ENCODE results near the gene GPR108. TPM values are rescaled to one million over a fixed set of nuclear protein-coding genes. Genes with fewer than 3 reads are reported as not detected.

Gene GPR108
- polyA plus RNA-seq, 1 of the 3 experiments (the other 2 are of a cell fraction), result 54.2 TPM

DNA sequence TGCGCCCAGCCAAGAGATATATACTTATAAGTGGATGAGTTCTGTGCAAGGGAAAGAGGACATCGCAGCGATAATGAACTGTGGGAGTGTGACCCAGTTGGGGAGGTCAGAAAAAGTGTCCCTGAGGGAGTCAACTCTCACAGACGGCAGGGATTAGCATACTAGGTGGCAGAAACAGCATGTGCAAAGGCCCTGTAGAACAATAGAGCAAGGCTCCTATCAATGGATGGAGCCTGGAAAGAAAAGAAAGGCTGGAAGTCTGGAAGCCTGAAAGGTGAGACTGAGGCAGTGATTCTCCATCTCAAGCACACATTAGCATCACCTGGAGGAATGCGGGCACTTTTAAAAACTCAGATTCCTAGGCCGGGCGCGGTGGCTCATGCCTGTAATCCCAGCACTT lies 46.0 kb downstream of the GPR108 start:
- peaks cover 10% of the 10 kb centered on the region; the same call in 1 of the 2 replicates for H3K27me3 ChIP-seq (ENCODE audit: insufficient read depth)
- no peaks in the 10 kb centered on the region for H3K36me3 ChIP-seq (replicated peaks in 1 of 2; ENCODE audit: control insufficient read depth in 1 of 2, insufficient read depth in 2 of 2, low read length in 1 of 2)
- no peaks in the 10 kb centered on the region for H4K20me1 ChIP-seq (ENCODE audit: insufficient read depth)
- no peaks in the 10 kb centered on the region for H3K4me1 ChIP-seq (ENCODE audit: control insufficient read depth in 1 of 2, insufficient read depth in 2 of 2, low read depth in 1 of 2, low read length in 1 of 2)
- no peaks in the 10 kb centered on the region for H3K9me2 ChIP-seq
- ChIA-PET CTCF (no interaction called here), POLR2A (interaction anchor here (0.7 kb wide), 1 partner anchor 211 kb away, joined by 3 read pairs; no protein-coding TSS in a partner anchor)
- WGBS (ENCODE audit: low lambda C conversion rate), result 47% methylated on average over 8 of the region's 8 CpGs
- no peak overlapping the region for H2AFZ ChIP-seq (ENCODE audit: low read depth)
- TF ChIP-seq, protein P1, sequence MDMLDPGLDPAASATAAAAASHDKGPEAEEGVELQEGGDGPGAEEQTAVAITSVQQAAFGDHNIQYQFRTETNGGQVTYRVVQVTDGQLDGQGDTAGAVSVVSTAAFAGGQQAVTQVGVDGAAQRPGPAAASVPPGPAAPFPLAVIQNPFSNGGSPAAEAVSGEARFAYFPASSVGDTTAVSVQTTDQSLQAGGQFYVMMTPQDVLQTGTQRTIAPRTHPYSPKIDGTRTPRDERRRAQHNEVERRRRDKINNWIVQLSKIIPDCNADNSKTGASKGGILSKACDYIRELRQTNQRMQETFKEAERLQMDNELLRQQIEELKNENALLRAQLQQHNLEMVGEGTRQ (IDR thresholded peaks at IDR 0.05; ENCODE audit: borderline replicate concordance, low read depth, low read length), result no peak
- TF ChIP-seq TEAD4 (IDR thresholded peaks at IDR 0.05; ENCODE audit: borderline replicate concordance, insufficient read depth), result no peak
- no peak for TF ChIP-seq ELF1 (IDR thresholded peaks at IDR 0.05)
- no peak for TF ChIP-seq RCOR1 (IDR thresholded peaks at IDR 0.05; ENCODE audit: low read length)
- no peak for TF ChIP-seq EP300 (IDR thresholded peaks at IDR 0.05; ENCODE audit: borderline replicate concordance in 1 of 2, low read depth in 1 of 2, low read length in 1 of 2)
- no peak for TF ChIP-seq RFX5 (IDR thresholded peaks at IDR 0.05; ENCODE audit: low read length)
- no peak for TF ChIP-seq SMC3 (IDR thresholded peaks at IDR 0.05; ENCODE audit: low read depth, low read length)
- no peak for TF ChIP-seq MEF2A (IDR thresholded peaks at IDR 0.05; ENCODE audit: borderline replicate concordance, low read depth)
- TF ChIP-seq, protein P2, sequence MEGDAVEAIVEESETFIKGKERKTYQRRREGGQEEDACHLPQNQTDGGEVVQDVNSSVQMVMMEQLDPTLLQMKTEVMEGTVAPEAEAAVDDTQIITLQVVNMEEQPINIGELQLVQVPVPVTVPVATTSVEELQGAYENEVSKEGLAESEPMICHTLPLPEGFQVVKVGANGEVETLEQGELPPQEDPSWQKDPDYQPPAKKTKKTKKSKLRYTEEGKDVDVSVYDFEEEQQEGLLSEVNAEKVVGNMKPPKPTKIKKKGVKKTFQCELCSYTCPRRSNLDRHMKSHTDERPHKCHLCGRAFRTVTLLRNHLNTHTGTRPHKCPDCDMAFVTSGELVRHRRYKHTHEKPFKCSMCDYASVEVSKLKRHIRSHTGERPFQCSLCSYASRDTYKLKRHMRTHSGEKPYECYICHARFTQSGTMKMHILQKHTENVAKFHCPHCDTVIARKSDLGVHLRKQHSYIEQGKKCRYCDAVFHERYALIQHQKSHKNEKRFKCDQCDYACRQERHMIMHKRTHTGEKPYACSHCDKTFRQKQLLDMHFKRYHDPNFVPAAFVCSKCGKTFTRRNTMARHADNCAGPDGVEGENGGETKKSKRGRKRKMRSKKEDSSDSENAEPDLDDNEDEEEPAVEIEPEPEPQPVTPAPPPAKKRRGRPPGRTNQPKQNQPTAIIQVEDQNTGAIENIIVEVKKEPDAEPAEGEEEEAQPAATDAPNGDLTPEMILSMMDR (IDR thresholded peaks at IDR 0.05), result no peak
- TF ChIP-seq CHD2 (IDR thresholded peaks at IDR 0.05; ENCODE audit: low read length, partially characterized antibody), result no peak
- TF ChIP-seq TCF12 (IDR thresholded peaks at IDR 0.05), result no peak
- no peak for TF ChIP-seq GATA2 (CRISPR knock-in tag; IDR thresholded peaks at IDR 0.05)
- TF ChIP-seq, protein P3, sequence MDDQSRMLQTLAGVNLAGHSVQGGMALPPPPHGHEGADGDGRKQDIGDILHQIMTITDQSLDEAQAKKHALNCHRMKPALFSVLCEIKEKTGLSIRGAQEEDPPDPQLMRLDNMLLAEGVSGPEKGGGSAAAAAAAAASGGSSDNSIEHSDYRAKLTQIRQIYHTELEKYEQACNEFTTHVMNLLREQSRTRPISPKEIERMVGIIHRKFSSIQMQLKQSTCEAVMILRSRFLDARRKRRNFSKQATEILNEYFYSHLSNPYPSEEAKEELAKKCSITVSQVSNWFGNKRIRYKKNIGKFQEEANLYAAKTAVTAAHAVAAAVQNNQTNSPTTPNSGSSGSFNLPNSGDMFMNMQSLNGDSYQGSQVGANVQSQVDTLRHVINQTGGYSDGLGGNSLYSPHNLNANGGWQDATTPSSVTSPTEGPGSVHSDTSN (IDR thresholded peaks at IDR 0.05), result no peak
- H3K4me2 ChIP-seq, result no peak overlapping the region
- no peaks in the 10 kb centered on the region for H3K79me2 ChIP-seq (ENCODE audit: insufficient read depth)
- no peak overlapping the region for H3K27ac ChIP-seq (ENCODE audit: low read depth in 2 of 2, low read length in 1 of 2)
- no peak for DNase-seq
- no peak overlapping the region for H3K9ac ChIP-seq
- H3K4me3 ChIP-seq (ENCODE audit: low read depth in 2 of 2, low read length in 1 of 2), result no peak overlapping the region
- H3K9me3 ChIP-seq, result no peaks in the 10 kb centered on the region
- no peaks in the 10 kb centered on the region for H3F3A ChIP-seq (replicated peaks; ENCODE audit: insufficient read depth)

DNA sequence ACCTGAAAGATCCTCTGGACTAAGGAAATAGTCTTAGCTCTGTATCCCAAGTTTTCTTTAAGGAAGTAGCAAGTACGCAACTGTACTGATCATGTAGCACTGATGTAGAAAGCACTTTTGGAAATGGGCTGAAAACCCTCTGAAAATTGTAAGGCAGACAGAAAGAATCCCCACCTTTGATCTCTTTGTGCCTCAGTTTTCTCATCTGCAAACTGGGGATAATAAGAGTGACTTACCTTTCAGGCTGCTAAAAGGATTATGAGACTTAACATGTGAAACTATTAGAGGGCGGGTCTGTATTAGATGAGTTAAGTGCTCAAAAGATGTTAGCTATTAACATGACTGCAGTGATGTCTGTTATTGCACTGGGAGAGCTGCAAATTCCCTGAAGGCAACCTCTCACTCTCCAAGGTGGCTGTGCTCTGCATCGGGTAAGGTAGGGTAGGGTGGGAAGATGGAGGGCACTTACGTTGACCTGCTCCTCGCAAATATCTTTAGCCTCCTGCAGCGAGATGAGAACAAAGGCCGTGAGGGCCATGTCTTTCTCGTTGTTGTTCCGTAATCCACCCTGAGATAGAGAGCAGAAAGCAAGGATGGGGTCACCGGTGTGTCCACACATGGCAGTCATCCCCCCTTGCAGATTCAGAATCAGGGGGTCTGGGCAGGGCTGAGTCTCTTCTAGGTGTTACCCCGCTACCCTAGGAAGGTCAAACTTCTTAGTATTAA lies 47.1 kb downstream of the GPR108 start:
- H3K4me3 ChIP-seq (ENCODE audit: low read depth in 2 of 2, low read length in 1 of 2), result no peak overlapping the region
- H2AFZ ChIP-seq (ENCODE audit: low read depth), result no peak overlapping the region
- no peaks in the 10 kb centered on the region for H3K9me3 ChIP-seq
- ChIA-PET CTCF (no interaction called here), POLR2A (no interaction called here)
- H3K36me3 ChIP-seq (replicated peaks in 1 of 2; ENCODE audit: control insufficient read depth in 1 of 2, insufficient read depth in 2 of 2, low read length in 1 of 2), result no peaks in the 10 kb centered on the region
- H4K20me1 ChIP-seq (ENCODE audit: insufficient read depth), result no peaks in the 10 kb centered on the region
- H3F3A ChIP-seq (replicated peaks; ENCODE audit: insufficient read depth), result no peaks in the 10 kb centered on the region
- DNase-seq, result no peak
- 29% methylated on average over 10 of the region's 11 CpGs for WGBS (ENCODE audit: low lambda C conversion rate)
- no peaks in the 10 kb centered on the region for H3K4me1 ChIP-seq (ENCODE audit: control insufficient read depth in 1 of 2, insufficient read depth in 2 of 2, low read depth in 1 of 2, low read length in 1 of 2)
- no peak overlapping the region for H3K9ac ChIP-seq
- H3K4me2 ChIP-seq, result no peak overlapping the region
- no peaks in the 10 kb centered on the region for H3K79me2 ChIP-seq (ENCODE audit: insufficient read depth)
- no peaks in the 10 kb centered on the region for H3K9me2 ChIP-seq
- peaks cover 10% of the 10 kb centered on the region; the same call in 1 of the 2 replicates for H3K27me3 ChIP-seq (ENCODE audit: insufficient read depth)
- no peak overlapping the region for H3K27ac ChIP-seq (ENCODE audit: low read depth in 2 of 2, low read length in 1 of 2)
- TF ChIP-seq, protein P4, sequence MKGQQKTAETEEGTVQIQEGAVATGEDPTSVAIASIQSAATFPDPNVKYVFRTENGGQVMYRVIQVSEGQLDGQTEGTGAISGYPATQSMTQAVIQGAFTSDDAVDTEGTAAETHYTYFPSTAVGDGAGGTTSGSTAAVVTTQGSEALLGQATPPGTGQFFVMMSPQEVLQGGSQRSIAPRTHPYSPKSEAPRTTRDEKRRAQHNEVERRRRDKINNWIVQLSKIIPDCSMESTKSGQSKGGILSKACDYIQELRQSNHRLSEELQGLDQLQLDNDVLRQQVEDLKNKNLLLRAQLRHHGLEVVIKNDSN (IDR thresholded peaks at IDR 0.05; ENCODE audit: borderline replicate concordance, low read depth), result no peak
- TF ChIP-seq, protein P5, sequence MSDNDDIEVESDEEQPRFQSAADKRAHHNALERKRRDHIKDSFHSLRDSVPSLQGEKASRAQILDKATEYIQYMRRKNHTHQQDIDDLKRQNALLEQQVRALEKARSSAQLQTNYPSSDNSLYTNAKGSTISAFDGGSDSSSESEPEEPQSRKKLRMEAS (IDR thresholded peaks at IDR 0.05; ENCODE audit: low read depth), result no peak
- TF ChIP-seq TCF12 (IDR thresholded peaks at IDR 0.05) (no peak), TEAD4 (IDR thresholded peaks at IDR 0.05; ENCODE audit: borderline replicate concordance, insufficient read depth) (no peak), EZH2phosphoT487 (IDR thresholded peaks at IDR 0.05; ENCODE audit: borderline replicate concordance, low read depth) (no peak), JUND (IDR thresholded peaks at IDR 0.05) (no peak), RFX5 (IDR thresholded peaks at IDR 0.05; ENCODE audit: low read length) (no peak), EP300 (IDR thresholded peaks at IDR 0.05; ENCODE audit: borderline replicate concordance in 1 of 2, low read depth in 1 of 2, low read length in 1 of 2) (no peak)
- TF ChIP-seq, protein P3 (IDR thresholded peaks at IDR 0.05), result no peak

Measured in SK-N-SH (cell line).